SK-N-SH (cell line): ENCODE measurements around the gene DNAJA3. TPM values are rescaled to one million over a fixed set of nuclear protein-coding genes. Genes with fewer than 3 reads are reported as not detected.

Experiments used
- CTCF ChIA-PET: fragments of 300-600, 350-600 bp; formaldehyde crosslinking; extraction: SDS; loops from one replicate; lab custom pipeline; 2021; lab: Yijun Ruan, JAX
- POLR2A ChIA-PET: fragments of 350-600 bp; sonication (Branson Sonifier 250); formaldehyde crosslinking; extraction: SDS; loops from one replicate; lab custom pipeline; 2020; ENCODE audit warnings: antibody characterized with exemption, inconsistent platforms; lab: Yijun Ruan, JAX
- DNase-seq: peaks from one replicate; pipeline ENCODE4 v3.0.0; 2012
- H2AFZ ChIP-seq: fragments of 200-600 bp; sonication (generic); 2 replicates; pipeline ENCODE4 v1.8.1; 2016; ENCODE audit warnings: antibody characterized with exemption, mild to moderate bottlenecking, low read depth
- H3F3A ChIP-seq: fragments of 200-600 bp; sonication (generic); replicated peaks from 2 replicates; pipeline ENCODE3; 2016; ENCODE audit warnings: antibody characterized with exemption, mild to moderate bottlenecking; ENCODE audit not compliant: insufficient read depth
- H3K27ac ChIP-seq, 2 experiments: fragments of 200-500 bp in 1 of 2; fragments of 200-600 bp in 1 of 2; sonication (Bioruptor generic) in 1 of 2; sonication (generic), shearing (Covaris generic) in 1 of 2; 2 replicates each; pipeline versions ENCODE4 v1.5.1 to v1.6.1; 2014 to 2016; ENCODE audit warnings: low read depth in 2 of 2, inconsistent platforms in 1 of 2, low read length in 1 of 2, mild to moderate bottlenecking in 1 of 2, mixed read lengths in 1 of 2
- H3K27me3 ChIP-seq: fragments of 200-600 bp; sonication (generic), shearing (Covaris generic); 2 replicates; pipeline ENCODE4 v1.6.1; 2016; ENCODE audit warnings: mixed run types; ENCODE audit not compliant: insufficient read depth
- H3K36me3 ChIP-seq, 2 experiments: fragments of 200-500 bp in 1 of 2; fragments of 200-600 bp in 1 of 2; sonication (Bioruptor generic) in 1 of 2; sonication (generic) in 1 of 2; replicated peaks in 1 of 2; 2 replicates each; pipeline versions ENCODE3 to v1.5.1; 2014 to 2016; ENCODE audit warnings: low read length in 1 of 2, mild to moderate bottlenecking in 1 of 2; ENCODE audit not compliant: insufficient read depth in 2 of 2, control insufficient read depth in 1 of 2
- H3K4me1 ChIP-seq, 2 experiments: fragments of 200-500 bp in 1 of 2; fragments of 200-600 bp in 1 of 2; sonication (Bioruptor generic) in 1 of 2; sonication (generic), shearing (Covaris generic) in 1 of 2; 2 replicates each; pipeline versions ENCODE4 v1.5.1 to v1.6.1; 2014 to 2016; ENCODE audit warnings: low read depth in 1 of 2, low read length in 1 of 2, mixed run types in 1 of 2; ENCODE audit not compliant: insufficient read depth in 2 of 2, control insufficient read depth in 1 of 2
- H3K4me2 ChIP-seq: fragments of 200-600 bp; sonication (generic), shearing (Covaris generic); 2 replicates; pipeline ENCODE4 v1.6.1; 2017; ENCODE audit warnings: mixed run types
- H3K4me3 ChIP-seq, 2 experiments: fragments of 200-500 bp in 1 of 2; fragments of 200-600 bp in 1 of 2; sonication (Bioruptor generic) in 1 of 2; sonication (generic), shearing (Covaris generic) in 1 of 2; 2 replicates each; pipeline versions ENCODE4 v1.5.1 to v1.8.1; 2014 to 2016; ENCODE audit warnings: low read depth in 2 of 2, inconsistent platforms in 1 of 2, low read length in 1 of 2, mild to moderate bottlenecking in 1 of 2, mixed read lengths in 1 of 2, moderate library complexity in 1 of 2
- H3K79me2 ChIP-seq: fragments of 200-600 bp; sonication (generic); 2 replicates; pipeline ENCODE4 v1.8.1; 2017; ENCODE audit warnings: mild to moderate bottlenecking; ENCODE audit not compliant: insufficient read depth
- H3K9ac ChIP-seq: fragments of 200-600 bp; sonication (generic); 2 replicates; pipeline ENCODE4 v1.6.1; 2017; ENCODE audit warnings: mixed run types
- H3K9me2 ChIP-seq: fragments of 200-600 bp; sonication (generic); 2 replicates; pipeline ENCODE4 v1.6.1; 2017; ENCODE audit warnings: mixed run types
- H3K9me3 ChIP-seq: fragments of 200-600 bp; sonication (generic); 2 replicates; pipeline ENCODE4 v1.6.1; 2017; ENCODE audit warnings: mixed run types, mild to moderate bottlenecking, moderate library complexity
- H4K20me1 ChIP-seq: fragments of 200-600 bp; sonication (generic); 2 replicates; pipeline ENCODE4 v1.6.1; 2017; ENCODE audit warnings: mild to moderate bottlenecking, mixed run types; ENCODE audit not compliant: insufficient read depth
- CHD2 ChIP-seq: fragments of 150-350 bp; IDR thresholded peaks from 2 replicates; pipeline ENCODE4 v1.6.1; 2018; ENCODE audit warnings: low read length; ENCODE audit not compliant: partially characterized antibody
- CTCF ChIP-seq: fragments of 200-600 bp; sonication (generic); IDR thresholded peaks from 2 replicates; pipeline ENCODE4 v1.6.1; 2017; ENCODE audit warnings: antibody characterized with exemption, mild to moderate bottlenecking, moderate library complexity
- ELF1 ChIP-seq: IDR thresholded peaks from 2 replicates; pipeline ENCODE4 v1.4.0; 2012
- EP300 ChIP-seq, 2 experiments: IDR thresholded peaks; 2 replicates each; pipeline versions ENCODE4 v1.4.0 to v1.6.1; 2012; ENCODE audit warnings: borderline replicate concordance in 1 of 2, low read depth in 1 of 2, low read length in 1 of 2
- EZH2phosphoT487 ChIP-seq: fragments of 200-600 bp; sonication (generic); IDR thresholded peaks from 2 replicates; pipeline ENCODE4 v1.6.1; 2017; ENCODE audit warnings: low read depth, mixed run types, mild to moderate bottlenecking, antibody characterized with exemption, moderate library complexity, borderline replicate concordance
- MEF2A ChIP-seq: IDR thresholded peaks from 2 replicates; pipeline ENCODE4 v1.4.0; 2012; ENCODE audit warnings: low read depth, borderline replicate concordance
- RFX5 ChIP-seq: IDR thresholded peaks from 2 replicates; pipeline ENCODE4 v1.6.1; 2012; ENCODE audit warnings: mild to moderate bottlenecking, improper control_type of control experiment, low read length
- RXRA ChIP-seq: IDR thresholded peaks from 2 replicates; pipeline ENCODE4 v1.4.0; 2012; ENCODE audit warnings: low read depth, mild to moderate bottlenecking, borderline replicate concordance
- SIN3A ChIP-seq: IDR thresholded peaks from 2 replicates; pipeline ENCODE4 v1.6.1; 2012; ENCODE audit warnings: low read depth, mild to moderate bottlenecking, low read length, moderate library complexity, borderline replicate concordance
- SMC3 ChIP-seq: IDR thresholded peaks from 2 replicates; pipeline ENCODE4 v1.6.1; 2012; ENCODE audit warnings: low read depth, low read length, improper control_type of control experiment
- TCF12 ChIP-seq: IDR thresholded peaks from 2 replicates; pipeline ENCODE4 v1.4.0; 2012
- USF1 ChIP-seq: IDR thresholded peaks from 2 replicates; pipeline ENCODE4 v1.4.0; 2012; ENCODE audit warnings: low read depth, borderline replicate concordance
- YY1 ChIP-seq: IDR thresholded peaks from 2 replicates; pipeline ENCODE4 v1.4.0; 2012; ENCODE audit warnings: low read depth, mild to moderate bottlenecking
- ZBTB33 ChIP-seq: IDR thresholded peaks from 2 replicates; pipeline ENCODE4 v1.4.0; 2012; ENCODE audit warnings: low read depth, borderline replicate concordance
- whole genome bisulfite sequencing: methylation state at CpG from one replicate; pipeline ENCODE4 v1.1.6; 2017; ENCODE audit warnings: low lambda C conversion rate; 5-methylcytosine and 5-hydroxymethylcytosine counted together
- polyA plus RNA-seq, 3 experiments: library from polyadenylated mRNA; depleted of rRNA; stranded (reverse); fragments of >200 nt; gene quantifications; 2 replicates each; pipeline ENCODE4 v1.2.3, GENCODE V29; 2012

DNAJA3 gene
- polyA plus RNA-seq, 1 of the 3 experiments (the other 2 are of a cell fraction): 52.6 TPM

- Histone ChIP-seq H3K36me3 (peaks cover 0 to 2% of the 10 kb centered on the region in 2 experiments), H3K4me2 (no peak overlapping the region), H3F3A (peaks cover 7% of the 10 kb centered on the region), H3K27ac (peak overlapping the region in 1 of 2 experiments; percentile 31; a peak in 1 of 4 replicates), H3K27me3 (no peaks in the 10 kb centered on the region), H3K9ac (no peak overlapping the region), H4K20me1 (no peaks in the 10 kb centered on the region; the same call in 1 of the 2 replicates)
- ChIA-PET CTCF (interaction anchor here (1.6 to 32.1 kb wide), 5 partner anchors 11 to 31 kb away, joined by 4 to 558 read pairs (median 14); no protein-coding TSS in a partner anchor), POLR2A (interaction anchor here (0.9 to 2.7 kb wide), 3 partner anchors 13 to 20 kb away, joined by 3 to 11 read pairs (median 5); no protein-coding TSS in a partner anchor)
- no peak for DNase-seq
- TF ChIP-seq EZH2phosphoT487 (no peak), SMC3 (no peak), CTCF (no peak), ZBTB33 (no peak)
- TF ChIP-seq, all 33 proteins: peak for 0
- Histone ChIP-seq H3K9me2 (no peaks in the 10 kb centered on the region), H3K9me3 (no peaks in the 10 kb centered on the region), H2AFZ (no peak overlapping the region), H3K79me2 (no peaks in the 10 kb centered on the region), H3K4me3 (no peak overlapping the region), H3K4me1 (peaks cover 39 to 77% of the 10 kb centered on the region in 2 experiments; a peak in 3 of 4 replicates)
- 92% methylated on average over 13 of the region's 18 CpGs for WGBS
Measured at GRCh38 chr16:4390266-4391260, 35.1 kb upstream of the DNAJA3 start.

- POLR2A ChIA-PET: interaction anchor here (0.5 to 2.7 kb wide), 14 partner anchors 8 to 113 kb away, joined by 3 to 28 read pairs (median 6); partner anchors contain the start of genes CORO7 and VASN
- 84% methylated on average over 15 of the region's 22 CpGs for WGBS
- Histone ChIP-seq H3K4me2 (peak overlapping the region; percentile 79; the same call in 1 of the 2 replicates), H3K36me3 (peaks cover 0 to 2% of the 10 kb centered on the region in 2 experiments), H4K20me1 (no peaks in the 10 kb centered on the region), H3K9me3 (no peaks in the 10 kb centered on the region), H3K9me2 (no peaks in the 10 kb centered on the region), H3K4me3 (no peak overlapping the region), H3K9ac (peak overlapping the region; percentile 51; the same call in 1 of the 2 replicates), H2AFZ (no peak overlapping the region), H3K79me2 (no peaks in the 10 kb centered on the region), H3K27ac (peak overlapping the region; percentile 72 to 97), H3F3A (peaks cover under 1% of the 10 kb centered on the region), H3K4me1 (peaks cover 26 to 66% of the 10 kb centered on the region in 2 experiments; a peak in 3 of 4 replicates), H3K27me3 (no peaks in the 10 kb centered on the region)
- CTCF ChIA-PET: interaction anchor here (1.2 to 32.1 kb wide), 10 partner anchors 11 to 138 kb away, joined by 3 to 558 read pairs (median 6); no protein-coding TSS in a partner anchor
- DNase-seq: peak; percentile 88
- TF ChIP-seq YY1 (no peak), SIN3A (no peak), CHD2 (no peak), EP300 (IDR thresholded peaks at IDR 0.05; ENCODE audit: borderline replicate concordance in 1 of 2, low read depth in 1 of 2, low read length in 1 of 2) (no peak), USF1 (no peak), TCF12 (no peak), ELF1 (no peak), MEF2A (no peak), RXRA (no peak), RFX5 (no peak), CTCF (no peak)
Measured at GRCh38 chr16:4391631-4392381, 33.9 kb upstream of the DNAJA3 start.
